COLO668 (cell line): Measurements from ENCODE around the gene BICRA.
"Not testable (repeated sequence)": the region's sequence is repeated elsewhere in the genome, so short reads cannot be mapped to it uniquely, and the experiment has no call there.

Source experiments
- DNase-seq: peaks from one replicate; lab custom pipeline; 2025; ENCODE audit not compliant: unreplicated experiment; lab: John Stamatoyannopoulos, UW

The BICRA gene

DNA sequence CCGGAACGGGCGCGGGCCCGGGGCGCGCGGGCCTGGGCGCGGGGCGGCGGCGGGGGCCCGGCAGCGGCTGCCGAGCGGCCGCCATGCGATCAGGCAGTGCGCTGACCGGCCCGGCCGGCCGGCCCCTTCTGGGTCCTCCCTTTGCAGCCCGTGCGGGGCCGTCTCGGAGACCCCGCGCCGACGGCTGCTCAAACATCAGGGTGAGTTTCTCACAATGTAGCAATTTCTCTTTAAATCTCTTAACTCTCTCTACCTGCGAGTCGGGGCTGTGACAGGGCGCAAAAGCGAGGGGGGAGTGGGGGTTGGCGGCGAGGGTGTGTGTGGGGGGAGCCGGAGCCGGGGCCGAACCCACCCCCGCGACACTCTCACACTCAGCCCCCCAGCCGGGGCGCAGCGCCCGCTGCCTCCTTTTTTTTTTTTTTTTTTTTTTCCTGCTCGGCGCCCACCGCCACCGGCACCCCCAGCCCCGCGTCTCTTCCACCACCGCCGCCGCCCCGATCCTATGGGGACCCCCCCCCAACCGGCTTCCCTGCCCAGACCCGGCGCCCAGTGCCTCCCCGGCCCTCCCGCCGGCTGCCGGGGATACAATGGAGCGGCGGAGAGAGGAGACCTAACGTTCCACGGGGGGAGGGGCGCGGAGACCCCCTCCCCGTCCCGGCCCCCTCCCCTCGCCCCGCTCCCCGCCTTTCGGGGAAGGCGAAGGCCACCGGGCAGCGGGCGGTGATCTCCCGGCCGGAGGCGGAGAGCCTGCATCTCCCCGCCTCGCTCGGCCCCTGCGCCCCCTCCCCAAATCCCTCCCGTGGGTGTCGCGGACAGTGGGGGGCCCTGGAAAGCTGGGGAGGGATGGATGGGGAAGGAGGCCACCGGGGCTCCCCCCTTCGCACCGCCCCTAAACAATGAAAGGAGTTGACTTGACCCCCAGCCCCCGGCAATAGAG is at the start of gene BICRA:
Gene BICRA (plus strand): TSS at position 166 of the 937 bp plus-strand sequence. CDS start 64,441 bp downstream, outside the sequence.
- DNase-seq, result peak; percentile 91

GRCh38 chr19:47560999-47561398 is 47.9 kb upstream of the BICRA start:
- no peak for DNase-seq

GRCh38 chr19:47561440-47562057 is 47.4 kb upstream of the BICRA start:
- DNase-seq, result no peak

GRCh38 chr19:47564081-47564480 is 44.9 kb upstream of the BICRA start:
- peak; percentile 8 for DNase-seq

DNA sequence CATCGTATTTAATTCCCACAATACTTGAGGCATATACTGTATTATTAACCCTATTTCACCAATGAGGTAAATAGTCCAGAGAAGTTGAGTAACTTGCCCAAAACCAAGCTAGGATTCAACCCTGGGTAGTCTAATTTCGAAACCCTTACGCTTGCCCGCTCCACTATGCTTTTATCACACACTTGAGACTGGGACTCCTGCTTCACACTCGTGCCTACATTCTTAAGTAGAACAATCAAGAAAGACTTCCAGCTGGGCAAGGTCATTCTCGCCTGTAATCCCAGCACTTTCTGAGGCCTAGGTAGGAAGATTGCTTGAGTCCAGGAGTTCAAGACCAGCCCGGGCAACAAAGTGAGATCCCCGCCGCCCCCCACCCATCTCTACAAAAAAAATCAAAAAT is 39.6 kb upstream of the BICRA start:
- no peak for DNase-seq

- no peak for DNase-seq
Observed at GRCh38 chr19:47572635-47573034, 36.3 kb upstream of the BICRA start.

GRCh38 chr19:47573071-47574026 is 35.6 kb upstream of the BICRA start, which contains the start of gene ZNF541:
Gene ZNF541, minus strand, starts transcription at chr19:47573148. Its CDS starts 17,292 bp downstream, at chr19:47555856.
- DNase-seq, result no peak

- DNase-seq, result no peak
Observed at GRCh38 chr19:47580397-47580796, 28.5 kb upstream of the BICRA start.

DNA sequence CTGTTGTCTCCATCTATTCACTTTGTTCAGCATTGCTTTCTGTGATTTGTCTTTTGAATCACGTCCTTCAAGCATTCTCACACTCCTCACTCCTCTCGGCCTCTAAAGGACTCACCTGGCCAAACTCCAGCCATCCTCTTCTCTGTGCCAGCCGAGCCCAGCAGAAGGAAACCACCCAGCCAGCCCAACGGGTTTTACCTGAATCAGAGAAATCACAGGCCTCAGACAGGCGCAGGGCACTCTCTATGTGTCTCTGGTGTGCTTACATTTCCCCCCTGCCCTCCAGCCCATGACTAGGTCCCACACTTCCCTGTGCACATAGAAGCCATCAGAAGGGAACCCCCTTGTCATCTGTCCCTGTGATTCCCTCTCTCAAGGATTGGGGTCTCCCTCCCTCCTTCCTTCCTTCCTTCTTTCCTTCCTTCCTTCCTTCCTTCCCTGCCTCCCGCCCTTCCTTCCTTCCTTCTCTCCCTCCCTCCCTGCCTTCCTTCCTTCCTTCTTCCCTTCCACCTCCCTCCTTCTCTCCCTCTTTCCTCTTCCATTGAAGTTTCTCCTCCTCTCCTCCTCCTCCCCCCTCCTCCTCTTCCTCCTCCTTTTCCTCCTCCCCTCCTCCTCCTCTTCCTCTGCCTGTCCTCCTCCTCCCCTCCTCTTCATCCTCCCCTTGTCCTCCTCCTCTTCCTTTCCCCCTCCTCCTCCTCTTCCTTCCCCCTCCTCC is 27.2 kb upstream of the BICRA start:
- DNase-seq, result no peak

GRCh38 chr19:47582320-47582909 is 26.5 kb upstream of the BICRA start:
- no peak for DNase-seq

DNA sequence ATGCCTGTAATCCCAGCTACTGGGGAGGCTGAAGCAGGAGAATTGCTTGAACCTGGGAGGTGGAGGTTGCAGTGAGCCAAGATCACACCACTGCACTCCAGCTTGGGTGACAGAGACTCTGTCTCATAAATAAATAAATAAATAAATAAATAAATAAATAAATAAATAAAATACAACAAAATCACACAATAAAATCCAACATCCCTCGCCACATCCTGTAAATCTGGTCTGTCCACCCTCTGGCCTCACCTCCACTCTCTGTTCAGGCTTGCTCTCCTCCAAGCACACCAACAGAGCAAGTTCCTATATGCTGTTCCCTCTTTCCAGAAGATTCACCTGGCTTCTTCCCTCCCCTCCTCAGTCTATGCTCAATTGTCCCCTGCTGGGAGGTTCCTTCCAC is 25.8 kb upstream of the BICRA start:
- DNase-seq, result not testable (repeated sequence)

GRCh38 chr19:47587295-47587694 is 21.6 kb upstream of the BICRA start:
- no peak for DNase-seq

DNA sequence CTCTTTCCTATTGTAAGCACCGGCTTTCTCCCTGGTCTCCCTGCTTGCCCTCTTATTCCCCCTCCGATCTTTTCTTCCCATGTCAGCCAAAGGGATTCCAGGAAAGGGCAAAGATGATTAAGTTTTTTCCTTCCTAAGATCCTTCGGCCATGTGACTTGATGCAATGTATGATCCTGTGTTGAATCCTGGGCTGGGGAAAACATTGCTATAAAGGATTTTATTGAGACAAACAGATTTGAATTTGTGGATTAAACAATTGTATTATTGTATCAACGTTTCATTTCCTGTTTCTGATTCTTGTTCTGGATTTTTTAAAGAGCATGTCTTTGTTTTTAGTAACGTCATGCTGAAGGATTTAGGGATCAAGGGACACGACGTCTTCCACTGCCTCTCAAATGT is 19.1 kb upstream of the BICRA start:
- DNase-seq, result no peak

- no peak for DNase-seq
Observed at GRCh38 chr19:47593860-47594259, 15.1 kb upstream of the BICRA start.

DNA sequence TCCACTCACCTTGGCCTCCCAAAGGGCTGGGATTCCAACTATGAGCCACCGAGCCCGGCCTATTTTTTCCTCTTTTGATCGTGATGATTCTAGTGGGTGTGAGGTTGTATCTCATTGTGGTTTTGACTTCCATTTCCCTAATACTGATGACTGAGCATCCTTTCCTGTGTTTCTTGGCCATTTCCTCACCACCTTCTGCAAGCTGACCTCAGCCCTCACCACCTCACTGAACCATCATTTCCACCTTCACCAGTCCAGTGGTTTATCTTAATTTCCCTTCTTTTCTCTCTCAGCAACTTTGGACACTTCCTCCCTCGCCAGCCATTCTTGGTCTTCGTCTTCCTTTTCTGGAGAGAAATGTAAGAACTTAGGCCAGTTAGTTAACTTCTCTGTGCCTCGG is 13.0 kb upstream of the BICRA start:
- DNase-seq, result no peak

DNA sequence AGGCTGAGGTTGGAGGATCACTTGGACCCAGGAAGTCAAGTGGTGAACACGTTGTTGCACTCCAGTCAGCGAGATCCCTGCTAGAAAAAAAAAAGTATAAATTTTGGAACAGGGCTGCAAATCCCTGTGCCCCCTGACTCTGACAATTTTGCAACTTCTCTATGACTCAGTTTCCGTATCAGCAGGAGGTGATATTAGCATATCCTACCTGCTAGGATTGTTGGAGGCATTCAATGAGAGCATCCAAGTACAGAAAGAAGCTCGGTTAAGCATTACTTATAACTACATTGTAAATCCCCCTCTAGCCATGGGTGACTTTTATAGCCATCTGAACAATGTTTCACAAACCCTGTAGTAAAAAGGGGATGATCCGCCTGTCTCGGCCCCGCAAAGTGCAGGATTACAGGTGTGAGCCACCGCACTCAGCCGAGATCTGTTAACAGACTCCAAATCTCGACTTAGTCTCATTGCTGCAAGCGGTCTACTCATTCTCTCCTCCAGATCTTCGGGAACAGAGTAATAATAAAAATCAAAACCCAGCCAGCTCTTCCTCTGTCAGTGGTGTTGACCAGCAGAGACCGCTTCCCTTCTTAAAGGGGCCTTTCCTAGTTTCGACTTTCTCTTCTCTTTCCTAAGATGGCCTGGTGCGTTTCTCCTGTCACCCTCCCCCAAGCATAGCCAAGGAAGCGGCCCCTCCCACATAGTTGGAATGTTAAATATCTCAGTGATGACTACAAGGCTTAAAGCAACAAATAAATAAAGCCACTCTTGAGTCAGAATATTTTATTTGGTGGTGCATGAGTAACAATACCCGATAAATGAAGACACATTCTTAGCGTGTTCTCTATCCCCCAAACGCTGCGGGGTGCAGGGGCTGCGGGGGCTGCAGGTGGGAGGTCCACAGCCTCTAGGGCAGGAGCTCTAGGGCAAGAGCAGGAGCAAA is 10.3 kb upstream of the BICRA start:
- no peak for DNase-seq

DNA sequence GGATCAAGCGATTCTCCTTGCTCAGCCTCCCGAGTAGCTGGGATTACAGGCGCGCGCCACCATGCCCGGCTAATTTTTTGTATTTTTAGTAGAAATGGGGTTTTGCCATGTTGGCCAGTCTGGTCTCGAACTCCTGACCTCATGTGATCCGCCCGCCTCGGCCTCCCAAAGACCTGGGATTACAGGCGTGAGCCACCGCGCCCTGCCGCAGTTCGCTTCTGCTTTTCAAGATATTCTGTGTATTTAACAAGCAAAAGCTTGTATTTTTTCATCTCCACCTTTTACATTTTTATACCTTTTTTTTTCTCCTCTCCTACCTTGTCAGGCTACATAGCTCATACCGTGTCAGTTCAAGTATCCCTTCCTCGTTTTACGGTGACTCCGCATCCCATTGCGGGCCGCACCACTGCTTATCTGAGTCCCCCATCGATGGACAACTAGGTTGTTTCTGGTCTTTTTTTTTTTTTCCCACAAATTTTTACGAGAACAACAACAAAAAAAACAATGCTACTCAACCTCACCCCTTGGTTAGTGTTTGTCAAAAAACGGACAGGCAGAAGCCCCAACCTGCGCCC is 9.2 kb upstream of the BICRA start:
- DNase-seq, result not testable (repeated sequence)
